Right lobe of liver (tissue), 6 donors: ENCODE results near the gene TMEM44. TPM values are rescaled to one million over a fixed set of nuclear protein-coding genes. Genes with fewer than 3 reads are reported as not detected.
"Not testable (repeated sequence)": the region's sequence is repeated elsewhere in the genome, so short reads cannot be mapped to it uniquely, and the experiment has no call there.

Experiments used
- ATAC-seq, 4 donors: fragments of 200-7000 bp; cut with Tn5 transposase; one replicate each; pipeline ENCODE4 v1.9.1; 2020; ENCODE audit warnings: mild to moderate bottlenecking in 4 of 4, moderate library complexity in 4 of 4
- DNase-seq, 3 donors: peaks; one replicate each; pipeline ENCODE4 v3.0.0-alpha.2; 2020
- H3K27ac ChIP-seq, 3 donors: fragments of 200-600 bp; one replicate each; pipeline ENCODE4 v1.8.0; 2022
- H3K27me3 ChIP-seq, 2 donors: fragments of 200-600 bp; one replicate each; pipeline ENCODE4 v1.8.0; 2022
- H3K36me3 ChIP-seq, 4 donors: fragments of 200-600 bp; sonication (generic) in 1 of 4; one replicate each; pipeline versions ENCODE4 v1.5.1 to v1.8.0; 2017 to 2022; ENCODE audit warnings: control low read depth in 1 of 4
- H3K4me1 ChIP-seq, 4 donors: fragments of 200-600 bp; sonication (generic) in 1 of 4; one replicate each; pipeline versions ENCODE4 v1.5.1 to v1.8.0; 2017 to 2022; ENCODE audit warnings: control low read depth in 1 of 4
- H3K4me3 ChIP-seq, 3 donors: fragments of 200-600 bp; one replicate each; pipeline ENCODE4 v1.8.0; 2022
- H3K9me3 ChIP-seq, 4 donors: fragments of 200-600 bp; sonication (generic) in 1 of 4; one replicate each; pipeline versions ENCODE4 v1.5.1 to v1.8.0; 2017 to 2022; ENCODE audit warnings: control low read depth in 1 of 4
- POLR2A ChIP-seq: fragments of 450-650 bp; IDR thresholded peaks from one replicate; pipeline ENCODE4 v1.6.1; 2017; ENCODE audit warnings: antibody characterized with exemption, mild to moderate bottlenecking
- WGBS: methylation state at CpG from one replicate; pipeline ENCODE4 v1.1.6; 2018; ENCODE audit warnings: low coverage, low lambda C conversion rate; ENCODE audit not compliant: insufficient coverage; ENCODE audit errors: missing lambda C conversion rate; 5-methylcytosine and 5-hydroxymethylcytosine counted together
- intact Hi-C, 2 donors: fragments of 100-400 bp; cut with DNase I; formaldehyde crosslinking; loops; one replicate each; pipeline versions ENCODE4 v1.11.2 to v1.14.1; 2022
- total RNA-seq, 6 experiments: library from RNA; depleted of rRNA in 2 of 6; stranded (reverse); fragments of >200 nt in 2 of 6; fragmentation: NEBNext Ultra II Directional in 3 of 6; extraction: Animal tissue kit (Norgen Biotek cat#: 25700) in 3 of 6; gene quantifications; one replicate each; pipeline versions ENCODE4 v1.1.0 to v1.2.4, GENCODE V29; 2016 to 2023
- TF ChIP-seq, protein P1 (sequence below), 4 donors: fragments of 200-600 bp in 3 of 4; fragments of 450-650 bp in 1 of 4; IDR thresholded peaks; one replicate each; pipeline versions ENCODE4 v1.5.1 to v1.8.0; 2016 to 2022; ENCODE audit warnings: antibody characterized with exemption in 4 of 4, mild to moderate bottlenecking in 2 of 4
- donor health status: DM: no; HTN: yes; CAD: no.
- donor health status: DM: no; HTN: no; CAD: no.
- donor health status: DM: no; HTN: no; CAD: no.
- donor health status: DM: no; HTN: yes; CAD: no.
- donor health status: DM: no; HTN: yes; CAD: no.

TMEM44 gene
- total RNA-seq, 6 experiments from 2014 or later: 2.2 to 6.8 (median 4.2) TPM

DNA sequence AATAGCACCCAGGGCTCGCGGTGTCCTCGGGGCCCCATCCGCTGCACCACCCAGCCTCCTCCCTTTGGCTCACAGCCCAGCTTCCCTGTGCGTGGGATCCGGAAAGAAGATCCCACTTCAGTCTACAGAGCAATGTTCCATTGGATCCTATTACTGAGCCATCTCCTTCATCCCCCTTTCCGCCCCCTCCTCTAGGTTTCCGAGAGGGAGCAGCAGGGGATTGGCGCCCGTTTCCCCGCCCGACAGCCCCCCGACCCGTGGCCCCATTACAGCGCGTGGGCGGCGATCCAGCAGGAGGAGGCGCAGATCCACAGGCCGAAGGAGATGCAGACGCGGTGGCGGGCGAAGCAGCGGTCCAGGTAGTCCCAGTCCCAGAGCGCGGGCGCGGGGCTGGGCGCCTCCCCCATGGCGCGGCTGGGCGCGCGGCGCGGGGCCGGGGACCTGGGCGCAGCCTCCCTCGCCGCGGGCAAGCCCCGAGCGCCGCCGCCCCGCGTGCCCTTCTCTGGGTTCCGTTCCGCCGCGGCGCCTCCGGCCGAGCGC lies 340 bp downstream of the TMEM44 start:
- TF ChIP-seq POLR2A: no peak
- TF ChIP-seq, protein P1, sequence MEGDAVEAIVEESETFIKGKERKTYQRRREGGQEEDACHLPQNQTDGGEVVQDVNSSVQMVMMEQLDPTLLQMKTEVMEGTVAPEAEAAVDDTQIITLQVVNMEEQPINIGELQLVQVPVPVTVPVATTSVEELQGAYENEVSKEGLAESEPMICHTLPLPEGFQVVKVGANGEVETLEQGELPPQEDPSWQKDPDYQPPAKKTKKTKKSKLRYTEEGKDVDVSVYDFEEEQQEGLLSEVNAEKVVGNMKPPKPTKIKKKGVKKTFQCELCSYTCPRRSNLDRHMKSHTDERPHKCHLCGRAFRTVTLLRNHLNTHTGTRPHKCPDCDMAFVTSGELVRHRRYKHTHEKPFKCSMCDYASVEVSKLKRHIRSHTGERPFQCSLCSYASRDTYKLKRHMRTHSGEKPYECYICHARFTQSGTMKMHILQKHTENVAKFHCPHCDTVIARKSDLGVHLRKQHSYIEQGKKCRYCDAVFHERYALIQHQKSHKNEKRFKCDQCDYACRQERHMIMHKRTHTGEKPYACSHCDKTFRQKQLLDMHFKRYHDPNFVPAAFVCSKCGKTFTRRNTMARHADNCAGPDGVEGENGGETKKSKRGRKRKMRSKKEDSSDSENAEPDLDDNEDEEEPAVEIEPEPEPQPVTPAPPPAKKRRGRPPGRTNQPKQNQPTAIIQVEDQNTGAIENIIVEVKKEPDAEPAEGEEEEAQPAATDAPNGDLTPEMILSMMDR (IDR thresholded peaks at IDR 0.05): no peak
- 4% methylated on average over 14 of the region's 56 CpGs for WGBS

DNA sequence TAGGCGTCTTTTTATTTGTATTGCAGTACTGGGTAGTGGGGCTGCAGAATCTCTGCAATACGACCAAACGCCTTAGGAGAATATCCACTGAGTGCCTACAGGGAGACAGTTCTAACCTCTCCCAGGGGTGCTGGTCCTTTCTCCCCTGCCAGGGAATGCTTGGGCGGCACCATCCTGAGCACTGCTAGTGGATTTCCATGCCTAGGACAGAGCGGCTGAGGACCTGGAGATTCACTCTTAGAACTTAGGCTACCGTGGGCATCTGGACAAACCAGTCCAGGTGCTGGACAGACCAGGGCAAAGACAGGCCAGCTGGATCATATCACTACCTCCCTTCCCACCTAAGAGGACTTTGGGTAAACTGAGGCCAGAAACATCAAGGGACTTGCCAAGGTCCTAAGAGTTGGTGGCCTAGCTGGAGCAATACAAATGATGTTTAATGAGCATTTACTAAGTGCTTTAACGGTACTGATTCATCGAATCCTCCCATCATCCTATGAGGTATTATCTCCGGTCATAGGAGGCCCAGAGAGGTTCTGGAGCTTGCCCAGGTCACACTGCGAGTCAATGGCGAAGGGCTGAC lies 902 bp downstream of the TMEM44 start:
- intact Hi-C loops: no loop called here
- ATAC-seq: no peak
- H3K27ac ChIP-seq: no peak overlapping the region
- H3K27me3 ChIP-seq: no peaks in the 10 kb centered on the region
- H3K4me1 ChIP-seq: peaks cover 0 to 3% (median 0%) of the 10 kb centered on the region in 4 donors
- H3K36me3 ChIP-seq: no peaks in the 10 kb centered on the region
- H3K9me3 ChIP-seq: no peaks in the 10 kb centered on the region
- peak in 1 of 3 donors; percentile 27 for DNase-seq
- TF ChIP-seq POLR2A: no peak
- TF ChIP-seq, protein P1 (IDR thresholded peaks at IDR 0.05): no peak
- WGBS: 62% methylated on average over 7 of the region's 11 CpGs
- H3K4me3 ChIP-seq: peak overlapping the region; percentile 41 to 63 (median 57)

More for the DNA sequence above, 340 bp downstream of the TMEM44 start:
- peak overlapping the region in 1 of 3 donors; percentile 37 for H3K27ac ChIP-seq
- H3K9me3 ChIP-seq: no peaks in the 10 kb centered on the region
- peaks cover 0 to 3% (median 0%) of the 10 kb centered on the region in 4 donors for H3K4me1 ChIP-seq
- ATAC-seq: peak; percentile 3 to 37 (median 8)
- intact Hi-C loops: no loop called here
- peak in 2 of 3 donors; percentile 48 to 51 for DNase-seq
- H3K36me3 ChIP-seq: no peaks in the 10 kb centered on the region
- H3K4me3 ChIP-seq: peak overlapping the region; percentile 41 to 63 (median 57)
- no peaks in the 10 kb centered on the region for H3K27me3 ChIP-seq

DNA sequence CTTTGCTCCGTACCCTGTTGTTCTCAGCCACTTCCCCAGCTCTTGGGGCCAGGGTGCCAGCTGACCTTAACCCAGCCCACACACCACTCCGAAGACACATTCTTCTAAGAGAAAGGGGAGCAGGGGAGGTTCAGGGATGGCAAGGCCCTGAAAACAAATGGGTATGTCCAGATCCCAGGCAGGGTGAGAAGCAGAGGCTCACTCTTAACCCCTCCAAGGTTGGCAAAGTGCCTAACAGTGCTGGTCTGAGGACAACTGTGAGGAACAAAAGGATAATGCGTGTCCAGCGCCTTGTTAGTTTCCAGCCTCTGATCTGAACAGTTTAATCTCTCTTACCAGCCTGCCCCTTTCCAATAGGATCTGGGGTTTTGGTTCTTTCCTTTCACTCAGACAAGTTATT lies 1.5 kb downstream of the TMEM44 start:
- Histone ChIP-seq H3K9me3 (no peaks in the 10 kb centered on the region), H3K4me3 (no peak overlapping the region), H3K27ac (no peak overlapping the region), H3K4me1 (peaks cover 0 to 3% (median 0%) of the 10 kb centered on the region in 4 donors), H3K36me3 (no peaks in the 10 kb centered on the region), H3K27me3 (no peaks in the 10 kb centered on the region)
- TF ChIP-seq, protein P1 (IDR thresholded peaks at IDR 0.05): no peak
- TF ChIP-seq POLR2A: no peak
- intact Hi-C loops: no loop called here
- 89% methylated on average over 3 of the region's 4 CpGs for WGBS
- no peak for ATAC-seq
- peak in 1 of 3 donors; percentile 38 for DNase-seq

DNA sequence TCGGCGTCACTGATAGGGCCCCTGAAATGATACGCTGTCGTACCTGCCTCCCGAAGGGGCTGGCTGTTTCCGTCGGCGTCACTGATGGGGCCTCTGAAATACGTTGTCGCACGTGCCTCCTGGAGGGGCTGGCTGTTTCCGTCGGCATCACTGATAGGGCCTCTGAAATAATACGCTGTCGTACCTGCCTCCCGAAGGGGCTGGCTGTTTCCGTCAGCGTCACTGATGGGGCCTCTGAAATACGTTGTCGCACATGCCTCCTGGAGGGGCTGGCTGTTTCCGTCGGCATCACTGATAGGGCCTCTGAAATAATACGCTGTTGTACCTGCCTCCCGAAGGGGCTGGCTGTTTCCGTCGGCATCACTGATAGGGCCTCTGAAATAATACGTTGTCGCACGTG lies 2.5 kb downstream of the TMEM44 start:
- H3K27me3 ChIP-seq, intact Hi-C loops, H3K27ac ChIP-seq, H3K36me3 ChIP-seq, ATAC-seq, H3K4me3 ChIP-seq, H3K4me1 ChIP-seq, H3K9me3 ChIP-seq: not testable (repeated sequence)
- 94% methylated on average over 7 of the region's 29 CpGs for WGBS
- peak in 1 of 3 donors; percentile 15 for DNase-seq

DNA sequence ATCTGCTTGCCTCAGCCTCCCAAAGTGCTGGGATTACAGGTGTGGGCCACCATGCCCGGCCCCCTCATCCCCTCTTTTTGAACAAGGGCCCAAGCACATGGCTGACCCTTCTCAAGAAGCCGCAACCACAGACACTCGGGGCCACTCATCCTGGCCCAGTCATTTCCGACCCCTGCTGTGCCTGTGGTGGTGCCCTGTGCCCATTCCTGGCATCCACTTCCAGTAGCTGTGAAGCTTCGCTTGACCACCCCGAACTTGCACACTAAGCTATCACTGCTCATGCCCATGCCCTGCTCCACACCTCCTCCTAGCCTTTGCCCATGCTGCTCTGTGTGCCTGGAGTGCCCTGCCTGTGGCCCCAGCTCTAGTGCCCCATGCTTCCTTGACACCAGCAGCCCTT lies 8.3 kb downstream of the TMEM44 start:
- H3K4me3 ChIP-seq: no peak overlapping the region
- H3K36me3 ChIP-seq: no peaks in the 10 kb centered on the region
- H3K27me3 ChIP-seq: no peaks in the 10 kb centered on the region
- H3K4me1 ChIP-seq: peaks cover 0 to 10% (median 0%) of the 10 kb centered on the region in 4 donors
- H3K9me3 ChIP-seq: no peaks in the 10 kb centered on the region
- 80% methylated on average over 1 of the region's 6 CpGs for WGBS
- ATAC-seq (no peak), DNase-seq (no peak)
- H3K27ac ChIP-seq: no peak overlapping the region
- TF ChIP-seq, protein P1 (IDR thresholded peaks at IDR 0.05): no peak
- no peak for TF ChIP-seq POLR2A
- intact Hi-C loops: no loop called here
